Parathyroid adenoma (tissue), 2 donors: ENCODE results near the gene RBMS3.

Experiments used
- H2AFZ ChIP-seq: fragments of 300-600 bp; sonication (generic); one replicate; pipeline ENCODE4 v1.7.0; 2017; ENCODE audit warnings: antibody characterized with exemption, mild to moderate bottlenecking
- H3K27ac ChIP-seq: fragments of 300-600 bp; sonication (generic); one replicate; pipeline ENCODE4 v1.7.0; 2017
- H3K27me3 ChIP-seq: fragments of 300-600 bp; sonication (generic); one replicate; pipeline ENCODE4 v1.7.0; 2017; ENCODE audit warnings: low read length; ENCODE audit not compliant: control insufficient read depth, insufficient read depth
- H3K36me3 ChIP-seq: fragments of 300-600 bp; sonication (generic); one replicate; pipeline ENCODE4 v1.7.0; 2017; ENCODE audit warnings: low read length; ENCODE audit not compliant: control insufficient read depth, insufficient read depth
- H3K4me1 ChIP-seq: fragments of 300-600 bp; sonication (generic); one replicate; pipeline ENCODE4 v1.7.0; 2017; ENCODE audit warnings: control low read depth
- H3K4me2 ChIP-seq: fragments of 300-600 bp; sonication (generic); one replicate; pipeline ENCODE4 v1.7.0; 2017; ENCODE audit warnings: low read length
- H3K4me3 ChIP-seq: fragments of 300-600 bp; sonication (generic); one replicate; pipeline ENCODE4 v1.7.0; 2017; ENCODE audit warnings: low read depth, low read length
- H3K79me2 ChIP-seq: fragments of 300-600 bp; sonication (generic); one replicate; pipeline ENCODE4 v1.7.0; 2017; ENCODE audit warnings: control low read depth
- H3K9ac ChIP-seq: fragments of 300-600 bp; sonication (generic); one replicate; pipeline ENCODE4 v1.7.0; 2017; ENCODE audit warnings: mild to moderate bottlenecking
- H3K9me3 ChIP-seq: fragments of 300-600 bp; sonication (generic); one replicate; pipeline ENCODE4 v1.7.0; 2017; ENCODE audit warnings: low read length; ENCODE audit not compliant: control insufficient read depth
- TF ChIP-seq, protein P1 (sequence below): fragments of 300-600 bp; sonication (generic); IDR thresholded peaks from one replicate; pipeline ENCODE4 v1.7.0; 2017; ENCODE audit warnings: antibody characterized with exemption, mild to moderate bottlenecking
- donor health status: primary hyperparathyroidism.

RBMS3 gene

DNA sequence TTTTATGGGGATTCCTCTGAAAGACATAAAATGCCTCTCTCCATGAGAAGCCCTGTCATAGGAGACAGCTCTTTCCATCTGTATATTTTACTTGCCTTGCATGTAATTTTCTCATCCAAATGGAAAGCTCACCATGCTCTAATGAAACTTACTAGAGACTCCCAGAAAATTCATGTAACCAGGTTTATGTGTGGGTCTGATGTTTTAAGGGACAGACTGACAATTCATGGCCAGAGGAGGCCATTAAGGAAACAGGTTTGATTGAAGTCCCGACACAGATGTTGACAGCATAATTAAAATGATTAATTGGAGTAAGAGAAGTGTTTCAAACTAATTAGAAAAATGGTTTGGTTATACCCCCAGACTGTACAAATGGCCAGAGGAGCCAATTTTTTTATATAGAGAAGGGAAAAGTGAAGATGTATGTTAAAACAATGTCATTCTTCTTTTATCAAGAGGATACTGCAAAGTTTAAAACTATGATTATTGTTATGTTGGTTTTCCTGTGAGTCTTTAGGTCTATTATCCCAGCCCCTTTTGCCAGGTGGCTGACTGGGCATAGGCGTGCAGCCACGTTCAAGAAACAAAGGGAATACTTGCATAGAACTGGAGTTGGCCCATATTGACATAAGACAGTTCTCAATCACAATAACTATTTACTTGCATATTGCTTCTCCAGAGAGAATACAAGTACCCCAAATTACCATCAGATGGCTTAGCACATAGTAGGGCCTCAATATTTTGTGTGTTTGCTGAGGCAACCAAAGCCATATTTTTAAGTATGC, 64.8 kb downstream of the RBMS3 start:
- Histone ChIP-seq H3K4me2 (no peak overlapping the region), H3K4me3 (no peak overlapping the region), H3K27ac (no peak overlapping the region), H3K9ac (no peak overlapping the region), H3K36me3 (no peaks in the 10 kb centered on the region), H3K9me3 (no peaks in the 10 kb centered on the region), H3K27me3 (no peaks in the 10 kb centered on the region), H3K4me1 (no peaks in the 10 kb centered on the region), H2AFZ (no peak overlapping the region), H3K79me2 (no peaks in the 10 kb centered on the region)
- TF ChIP-seq, protein P1, sequence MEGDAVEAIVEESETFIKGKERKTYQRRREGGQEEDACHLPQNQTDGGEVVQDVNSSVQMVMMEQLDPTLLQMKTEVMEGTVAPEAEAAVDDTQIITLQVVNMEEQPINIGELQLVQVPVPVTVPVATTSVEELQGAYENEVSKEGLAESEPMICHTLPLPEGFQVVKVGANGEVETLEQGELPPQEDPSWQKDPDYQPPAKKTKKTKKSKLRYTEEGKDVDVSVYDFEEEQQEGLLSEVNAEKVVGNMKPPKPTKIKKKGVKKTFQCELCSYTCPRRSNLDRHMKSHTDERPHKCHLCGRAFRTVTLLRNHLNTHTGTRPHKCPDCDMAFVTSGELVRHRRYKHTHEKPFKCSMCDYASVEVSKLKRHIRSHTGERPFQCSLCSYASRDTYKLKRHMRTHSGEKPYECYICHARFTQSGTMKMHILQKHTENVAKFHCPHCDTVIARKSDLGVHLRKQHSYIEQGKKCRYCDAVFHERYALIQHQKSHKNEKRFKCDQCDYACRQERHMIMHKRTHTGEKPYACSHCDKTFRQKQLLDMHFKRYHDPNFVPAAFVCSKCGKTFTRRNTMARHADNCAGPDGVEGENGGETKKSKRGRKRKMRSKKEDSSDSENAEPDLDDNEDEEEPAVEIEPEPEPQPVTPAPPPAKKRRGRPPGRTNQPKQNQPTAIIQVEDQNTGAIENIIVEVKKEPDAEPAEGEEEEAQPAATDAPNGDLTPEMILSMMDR = no peak

DNA sequence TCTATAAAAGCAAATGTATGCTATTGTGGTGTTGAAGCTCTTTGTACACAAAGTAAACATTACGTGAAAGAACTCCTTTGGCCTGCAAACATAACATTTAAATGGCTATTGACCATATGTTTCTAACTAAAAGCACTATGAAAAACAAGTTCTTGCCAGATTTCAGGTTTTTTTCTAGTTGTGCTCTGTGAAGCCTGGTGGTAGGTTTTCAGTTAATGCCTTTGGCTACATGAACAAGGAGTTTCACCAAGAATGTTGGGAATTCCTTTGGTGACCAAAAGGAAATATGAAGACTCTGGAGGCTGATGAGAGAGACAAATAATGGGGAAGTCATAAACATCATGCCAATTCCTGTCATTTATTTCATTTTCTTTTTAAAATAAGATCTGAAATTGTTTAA, 66.0 kb downstream of the RBMS3 start:
- Histone ChIP-seq H3K36me3 (no peaks in the 10 kb centered on the region), H3K27ac (no peak overlapping the region), H3K9ac (no peak overlapping the region), H3K4me1 (no peaks in the 10 kb centered on the region), H3K9me3 (no peaks in the 10 kb centered on the region), H3K79me2 (no peaks in the 10 kb centered on the region), H3K4me3 (no peak overlapping the region), H3K4me2 (no peak overlapping the region), H3K27me3 (no peaks in the 10 kb centered on the region), H2AFZ (no peak overlapping the region)
- TF ChIP-seq, protein P1 = no peak

DNA sequence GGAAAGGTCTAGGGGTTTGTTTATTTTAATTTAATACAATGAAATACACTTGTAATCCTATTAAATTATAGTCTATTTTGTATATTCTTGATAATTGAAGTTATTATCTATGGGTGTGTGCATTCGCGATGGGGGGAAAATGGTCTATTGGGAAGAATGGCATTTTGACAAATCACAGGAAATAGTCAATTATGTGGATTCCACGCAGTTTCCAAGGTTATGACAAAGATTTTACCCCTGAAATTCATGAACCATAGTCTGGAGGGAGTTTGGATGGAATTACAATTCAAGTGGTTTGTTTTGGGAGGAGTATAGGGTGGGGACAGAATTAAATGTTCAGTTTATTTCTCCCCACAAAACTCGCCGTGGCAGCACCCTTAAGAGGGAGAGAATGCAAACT, 66.5 kb downstream of the RBMS3 start:
- TF ChIP-seq, protein P1 = no peak
- Histone ChIP-seq H3K36me3 (no peaks in the 10 kb centered on the region), H3K79me2 (no peaks in the 10 kb centered on the region), H3K4me2 (no peak overlapping the region), H3K9ac (no peak overlapping the region), H3K27ac (no peak overlapping the region), H3K4me1 (no peaks in the 10 kb centered on the region), H2AFZ (no peak overlapping the region), H3K27me3 (no peaks in the 10 kb centered on the region), H3K4me3 (no peak overlapping the region), H3K9me3 (no peaks in the 10 kb centered on the region)

DNA sequence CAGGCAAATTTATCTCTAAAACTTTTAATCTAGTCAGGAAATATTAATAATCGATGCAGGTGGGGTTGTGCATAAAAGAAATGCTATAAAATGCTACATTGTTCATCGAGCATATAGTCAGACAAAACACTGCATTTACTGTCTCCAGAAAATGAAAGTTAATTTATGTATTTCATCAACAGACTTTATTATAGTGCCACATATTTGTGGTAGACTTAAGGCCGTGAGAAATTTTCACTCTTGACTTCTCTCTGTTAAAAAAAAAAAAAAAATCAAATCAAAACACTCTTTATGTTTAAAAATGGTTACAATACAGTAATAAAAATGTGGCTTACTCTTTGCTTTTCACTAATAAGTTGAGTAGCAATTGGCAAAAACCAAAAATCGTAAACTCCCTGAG, 67.4 kb downstream of the RBMS3 start:
- Histone ChIP-seq H3K4me3 (no peak overlapping the region), H3K36me3 (no peaks in the 10 kb centered on the region), H3K9me3 (no peaks in the 10 kb centered on the region), H3K79me2 (no peaks in the 10 kb centered on the region), H2AFZ (no peak overlapping the region), H3K27me3 (no peaks in the 10 kb centered on the region), H3K4me2 (no peak overlapping the region), H3K27ac (no peak overlapping the region), H3K4me1 (no peaks in the 10 kb centered on the region), H3K9ac (no peak overlapping the region)
- TF ChIP-seq, protein P1 = no peak

DNA sequence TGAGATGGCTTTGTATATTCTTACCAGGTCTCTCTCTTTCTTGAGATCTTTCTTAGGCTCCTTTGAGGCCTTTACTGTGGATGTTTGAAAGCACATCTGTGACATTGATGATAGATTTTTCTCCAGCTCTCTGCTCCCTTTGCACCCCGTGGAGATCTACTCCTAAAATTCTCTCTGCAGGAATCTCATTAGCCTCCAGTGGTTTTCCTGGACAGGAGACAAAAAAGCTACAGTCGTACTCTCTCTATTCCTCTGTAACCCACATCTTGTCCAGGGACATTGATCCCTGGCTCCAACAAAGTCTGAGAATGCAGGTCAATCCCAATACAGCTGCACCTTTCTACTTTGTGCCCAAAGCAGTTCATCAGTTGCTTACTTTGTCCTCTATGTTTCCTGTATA, 68.2 kb downstream of the RBMS3 start:
- Histone ChIP-seq H2AFZ (no peak overlapping the region), H3K27ac (no peak overlapping the region), H3K4me2 (no peak overlapping the region), H3K36me3 (no peaks in the 10 kb centered on the region), H3K4me3 (no peak overlapping the region), H3K4me1 (no peaks in the 10 kb centered on the region), H3K9ac (no peak overlapping the region), H3K79me2 (no peaks in the 10 kb centered on the region), H3K9me3 (no peaks in the 10 kb centered on the region), H3K27me3 (no peaks in the 10 kb centered on the region)
- TF ChIP-seq, protein P1 = no peak
